SK-N-SH (cell line): ENCODE measurements around the gene CSNK2A3. TPM values are rescaled to one million over a fixed set of nuclear protein-coding genes. Genes with fewer than 3 reads are reported as not detected.

Experiments
- CTCF ChIA-PET: fragments of 300-600, 350-600 bp; formaldehyde crosslinking; extraction: SDS; loops from one replicate; lab custom pipeline; 2021; lab: Yijun Ruan, JAX
- POLR2A ChIA-PET: fragments of 350-600 bp; sonication (Branson Sonifier 250); formaldehyde crosslinking; extraction: SDS; loops from one replicate; lab custom pipeline; 2020; ENCODE audit warnings: antibody characterized with exemption, inconsistent platforms; lab: Yijun Ruan, JAX
- DNase-seq: peaks from one replicate; pipeline ENCODE4 v3.0.0; 2012
- H2AFZ ChIP-seq: fragments of 200-600 bp; sonication (generic); 2 replicates; pipeline ENCODE4 v1.8.1; 2016; ENCODE audit warnings: antibody characterized with exemption, mild to moderate bottlenecking, low read depth
- H3F3A ChIP-seq: fragments of 200-600 bp; sonication (generic); replicated peaks from 2 replicates; pipeline ENCODE3; 2016; ENCODE audit warnings: antibody characterized with exemption, mild to moderate bottlenecking; ENCODE audit not compliant: insufficient read depth
- H3K27ac ChIP-seq, 2 experiments: fragments of 200-500 bp in 1 of 2; fragments of 200-600 bp in 1 of 2; sonication (Bioruptor generic) in 1 of 2; sonication (generic), shearing (Covaris generic) in 1 of 2; 2 replicates each; pipeline versions ENCODE4 v1.5.1 to v1.6.1; 2014 to 2016; ENCODE audit warnings: low read depth in 2 of 2, inconsistent platforms in 1 of 2, low read length in 1 of 2, mild to moderate bottlenecking in 1 of 2, mixed read lengths in 1 of 2
- H3K27me3 ChIP-seq: fragments of 200-600 bp; sonication (generic), shearing (Covaris generic); 2 replicates; pipeline ENCODE4 v1.6.1; 2016; ENCODE audit warnings: mixed run types; ENCODE audit not compliant: insufficient read depth
- H3K36me3 ChIP-seq, 2 experiments: fragments of 200-500 bp in 1 of 2; fragments of 200-600 bp in 1 of 2; sonication (Bioruptor generic) in 1 of 2; sonication (generic) in 1 of 2; replicated peaks in 1 of 2; 2 replicates each; pipeline versions ENCODE3 to v1.5.1; 2014 to 2016; ENCODE audit warnings: low read length in 1 of 2, mild to moderate bottlenecking in 1 of 2; ENCODE audit not compliant: insufficient read depth in 2 of 2, control insufficient read depth in 1 of 2
- H3K4me1 ChIP-seq, 2 experiments: fragments of 200-500 bp in 1 of 2; fragments of 200-600 bp in 1 of 2; sonication (Bioruptor generic) in 1 of 2; sonication (generic), shearing (Covaris generic) in 1 of 2; 2 replicates each; pipeline versions ENCODE4 v1.5.1 to v1.6.1; 2014 to 2016; ENCODE audit warnings: low read depth in 1 of 2, low read length in 1 of 2, mixed run types in 1 of 2; ENCODE audit not compliant: insufficient read depth in 2 of 2, control insufficient read depth in 1 of 2
- H3K4me2 ChIP-seq: fragments of 200-600 bp; sonication (generic), shearing (Covaris generic); 2 replicates; pipeline ENCODE4 v1.6.1; 2017; ENCODE audit warnings: mixed run types
- H3K4me3 ChIP-seq, 2 experiments: fragments of 200-500 bp in 1 of 2; fragments of 200-600 bp in 1 of 2; sonication (Bioruptor generic) in 1 of 2; sonication (generic), shearing (Covaris generic) in 1 of 2; 2 replicates each; pipeline versions ENCODE4 v1.5.1 to v1.8.1; 2014 to 2016; ENCODE audit warnings: low read depth in 2 of 2, inconsistent platforms in 1 of 2, low read length in 1 of 2, mild to moderate bottlenecking in 1 of 2, mixed read lengths in 1 of 2, moderate library complexity in 1 of 2
- H3K79me2 ChIP-seq: fragments of 200-600 bp; sonication (generic); 2 replicates; pipeline ENCODE4 v1.8.1; 2017; ENCODE audit warnings: mild to moderate bottlenecking; ENCODE audit not compliant: insufficient read depth
- H3K9ac ChIP-seq: fragments of 200-600 bp; sonication (generic); 2 replicates; pipeline ENCODE4 v1.6.1; 2017; ENCODE audit warnings: mixed run types
- H3K9me2 ChIP-seq: fragments of 200-600 bp; sonication (generic); 2 replicates; pipeline ENCODE4 v1.6.1; 2017; ENCODE audit warnings: mixed run types
- H3K9me3 ChIP-seq: fragments of 200-600 bp; sonication (generic); 2 replicates; pipeline ENCODE4 v1.6.1; 2017; ENCODE audit warnings: mixed run types, mild to moderate bottlenecking, moderate library complexity
- H4K20me1 ChIP-seq: fragments of 200-600 bp; sonication (generic); 2 replicates; pipeline ENCODE4 v1.6.1; 2017; ENCODE audit warnings: mild to moderate bottlenecking, mixed run types; ENCODE audit not compliant: insufficient read depth
- ELF1 ChIP-seq: IDR thresholded peaks from 2 replicates; pipeline ENCODE4 v1.4.0; 2012
- EP300 ChIP-seq, 2 experiments: IDR thresholded peaks; 2 replicates each; pipeline versions ENCODE4 v1.4.0 to v1.6.1; 2012; ENCODE audit warnings: borderline replicate concordance in 1 of 2, low read depth in 1 of 2, low read length in 1 of 2
- FOSL2 ChIP-seq: IDR thresholded peaks from 2 replicates; pipeline ENCODE4 v1.4.0; 2012; ENCODE audit warnings: low read depth, mild to moderate bottlenecking, moderate library complexity, borderline replicate concordance
- JUND ChIP-seq: IDR thresholded peaks from 2 replicates; pipeline ENCODE4 v1.4.0; 2012
- MAX ChIP-seq: IDR thresholded peaks from 2 replicates; pipeline ENCODE4 v1.4.0; 2012; ENCODE audit warnings: low read depth
- MXI1 ChIP-seq: IDR thresholded peaks from 2 replicates; pipeline ENCODE4 v1.6.1; 2012; ENCODE audit warnings: mild to moderate bottlenecking, low read depth, low read length, improper control_type of control experiment
- NFIC ChIP-seq: IDR thresholded peaks from 2 replicates; pipeline ENCODE4 v1.4.0; 2012; ENCODE audit warnings: borderline replicate concordance
- NRF1 ChIP-seq: IDR thresholded peaks from 2 replicates; pipeline ENCODE4 v1.6.1; 2012; ENCODE audit warnings: low read depth, mild to moderate bottlenecking, low read length
- PBX3 ChIP-seq: IDR thresholded peaks from 2 replicates; pipeline ENCODE4; 2012
- POLR2AphosphoS5 ChIP-seq: IDR thresholded peaks from 2 replicates; pipeline ENCODE4 v1.6.1; 2012; ENCODE audit warnings: low read depth, low read length
- RFX5 ChIP-seq: IDR thresholded peaks from 2 replicates; pipeline ENCODE4 v1.6.1; 2012; ENCODE audit warnings: mild to moderate bottlenecking, improper control_type of control experiment, low read length
- RXRA ChIP-seq: IDR thresholded peaks from 2 replicates; pipeline ENCODE4 v1.4.0; 2012; ENCODE audit warnings: low read depth, mild to moderate bottlenecking, borderline replicate concordance
- SIN3A ChIP-seq: IDR thresholded peaks from 2 replicates; pipeline ENCODE4 v1.6.1; 2012; ENCODE audit warnings: low read depth, mild to moderate bottlenecking, low read length, moderate library complexity, borderline replicate concordance
- TAF1 ChIP-seq: IDR thresholded peaks from 2 replicates; pipeline ENCODE4 v1.6.1; 2012; ENCODE audit warnings: low read depth, mild to moderate bottlenecking, low read length, moderate library complexity, borderline replicate concordance
- TCF12 ChIP-seq: IDR thresholded peaks from 2 replicates; pipeline ENCODE4 v1.4.0; 2012
- USF1 ChIP-seq: IDR thresholded peaks from 2 replicates; pipeline ENCODE4 v1.4.0; 2012; ENCODE audit warnings: low read depth, borderline replicate concordance
- USF2 ChIP-seq: fragments of 150-350 bp; IDR thresholded peaks from 2 replicates; pipeline ENCODE4 v1.6.1; 2017; ENCODE audit warnings: antibody characterized with exemption, low read length, low read depth, borderline replicate concordance
- YY1 ChIP-seq: IDR thresholded peaks from 2 replicates; pipeline ENCODE4 v1.4.0; 2012; ENCODE audit warnings: low read depth, mild to moderate bottlenecking
- WGBS: methylation state at CpG from one replicate; pipeline ENCODE4 v1.1.6; 2017; ENCODE audit warnings: low lambda C conversion rate; 5-methylcytosine and 5-hydroxymethylcytosine counted together
- polyA plus RNA-seq, 3 experiments: library from polyadenylated mRNA; depleted of rRNA; stranded (reverse); fragments of >200 nt; gene quantifications; 2 replicates each; pipeline ENCODE4 v1.2.3, GENCODE V29; 2012

Gene CSNK2A3
- polyA plus RNA-seq, 1 of the 3 experiments (the other 2 are of a cell fraction): 0.31 TPM

- Histone ChIP-seq H3F3A (no peaks in the 10 kb centered on the region), H3K9ac (no peak overlapping the region), H3K4me1 (no peaks in the 10 kb centered on the region), H3K27me3 (no peaks in the 10 kb centered on the region), H3K4me2 (no peak overlapping the region), H3K9me2 (no peaks in the 10 kb centered on the region), H3K36me3 (no peaks in the 10 kb centered on the region), H3K27ac (no peak overlapping the region), H3K79me2 (no peaks in the 10 kb centered on the region), H3K9me3 (no peaks in the 10 kb centered on the region), H2AFZ (no peak overlapping the region), H3K4me3 (no peak overlapping the region), H4K20me1 (no peaks in the 10 kb centered on the region)
- ChIA-PET CTCF (no interaction called here), POLR2A (no interaction called here)
- no peak for TF ChIP-seq YY1
- no peak for DNase-seq
Observed at GRCh38 chr11:11363674-11364073, 10.6 kb upstream of the CSNK2A3 start.

- Histone ChIP-seq H3K9me3 (no peaks in the 10 kb centered on the region), H3K4me1 (no peaks in the 10 kb centered on the region), H4K20me1 (no peaks in the 10 kb centered on the region), H3K9ac (no peak overlapping the region), H3K79me2 (no peaks in the 10 kb centered on the region), H3F3A (no peaks in the 10 kb centered on the region), H3K9me2 (no peaks in the 10 kb centered on the region), H3K4me3 (no peak overlapping the region), H2AFZ (no peak overlapping the region), H3K27ac (no peak overlapping the region), H3K27me3 (no peaks in the 10 kb centered on the region), H3K4me2 (no peak overlapping the region), H3K36me3 (no peaks in the 10 kb centered on the region)
- WGBS: 51% methylated on average over 3 of the region's 3 CpGs
- no peak for DNase-seq
- ChIA-PET POLR2A (no interaction called here), CTCF (interaction anchor here (0.7 kb wide), 1 partner anchor 12 kb away, joined by 3 read pairs; no protein-coding TSS in a partner anchor)
- TF ChIP-seq JUND (no peak), PBX3 (no peak)
Observed at GRCh38 chr11:11359611-11360010, 6.6 kb upstream of the CSNK2A3 start.

GRCh38 chr11:11356842-11357241, 3.8 kb upstream of the CSNK2A3 start:
- TF ChIP-seq PBX3: no peak
- no peak for TF ChIP-seq TCF12
- TF ChIP-seq USF2: no peak
- no peak for TF ChIP-seq ELF1
- TF ChIP-seq FOSL2: no peak
- TF ChIP-seq SIN3A: no peak
- no peak for TF ChIP-seq NRF1
- no peak for TF ChIP-seq TAF1
- TF ChIP-seq RXRA: no peak
- TF ChIP-seq JUND: no peak
- no peak for TF ChIP-seq NFIC
- TF ChIP-seq POLR2AphosphoS5: no peak
- no peak for TF ChIP-seq USF1
- TF ChIP-seq MAX: no peak
- TF ChIP-seq RFX5: no peak
- TF ChIP-seq EP300 (IDR thresholded peaks at IDR 0.05; ENCODE audit: borderline replicate concordance in 1 of 2, low read depth in 1 of 2, low read length in 1 of 2): no peak
- no peak for TF ChIP-seq MXI1
- TF ChIP-seq, all 33 proteins: peak for 0
- Histone ChIP-seq H3K79me2 (no peaks in the 10 kb centered on the region), H3K9ac (no peak overlapping the region), H3K4me3 (no peak overlapping the region), H3K9me3 (no peaks in the 10 kb centered on the region), H3F3A (no peaks in the 10 kb centered on the region), H2AFZ (no peak overlapping the region), H4K20me1 (no peaks in the 10 kb centered on the region), H3K27ac (no peak overlapping the region), H3K4me1 (peaks cover 0 to 2% of the 10 kb centered on the region in 2 experiments; a peak in 1 of 4 replicates), H3K36me3 (no peaks in the 10 kb centered on the region), H3K9me2 (no peaks in the 10 kb centered on the region), H3K27me3 (no peaks in the 10 kb centered on the region), H3K4me2 (no peak overlapping the region)
- CTCF ChIA-PET: interaction anchor here (1.2 kb wide), 1 partner anchor 11 kb away, joined by 5 read pairs; no protein-coding TSS in a partner anchor
- POLR2A ChIA-PET: no interaction called here
- WGBS: 67% methylated on average over 6 of the region's 9 CpGs
- no peak for DNase-seq
